Cardiac fibroblast (primary cell): Measurements from ENCODE around the gene ANK2.

ENCODE experiments used
- DNase-seq, 2 donors: peaks; one replicate each; pipeline versions ENCODE4 v3.0.0 to v3.0.0-alpha.2; 2010; ENCODE audit warnings: low read depth in 2 of 2
- H3K4me3 ChIP-seq, 2 donors: replicated peaks in 1 of 2; 1 replicate in 1 of 2; 2 replicates in 1 of 2; pipeline ENCODE4 v1.5.1; 2011; ENCODE audit warnings: low read depth in 2 of 2, low read length in 2 of 2, mild to moderate bottlenecking in 2 of 2, moderate library complexity in 1 of 2
- CTCF ChIP-seq: IDR thresholded peaks from one replicate; pipeline ENCODE4 v1.5.1; 2011; ENCODE audit warnings: low read depth, mild to moderate bottlenecking, low read length, inconsistent platforms

ANK2 gene

DNA sequence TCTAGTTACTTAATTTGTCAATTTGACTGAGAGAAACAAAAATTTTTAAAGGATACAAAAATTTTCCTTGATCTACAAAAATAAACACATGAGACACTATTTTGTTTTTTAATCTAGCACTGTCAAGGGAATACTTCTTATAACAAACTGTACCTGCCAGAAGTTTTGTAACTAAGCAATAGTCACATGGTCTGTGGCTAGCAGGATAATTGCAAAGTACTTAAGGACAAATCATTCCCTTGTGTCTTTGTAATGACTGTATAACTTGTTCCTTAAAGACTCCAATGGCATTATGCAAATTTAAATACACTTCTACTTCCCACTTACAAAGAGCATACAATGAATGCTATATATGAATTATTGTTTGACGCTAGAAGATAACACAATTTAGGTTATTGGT, 25.1 kb upstream of the ANK2 start:
- no peak for TF ChIP-seq CTCF
- no peak overlapping the region for H3K4me3 ChIP-seq
- DNase-seq = peak in 1 of 2 donors; percentile 12

- no peak for DNase-seq
- no peak for TF ChIP-seq CTCF
- no peak overlapping the region for H3K4me3 ChIP-seq
Measured at GRCh38 chr4:113025416-113025815, 24.0 kb upstream of the ANK2 start.

- DNase-seq = peak; percentile 6 to 52
- TF ChIP-seq CTCF = no peak
- H3K4me3 ChIP-seq = no peak overlapping the region
Measured at GRCh38 chr4:113026556-113026955, 22.9 kb upstream of the ANK2 start.

DNA sequence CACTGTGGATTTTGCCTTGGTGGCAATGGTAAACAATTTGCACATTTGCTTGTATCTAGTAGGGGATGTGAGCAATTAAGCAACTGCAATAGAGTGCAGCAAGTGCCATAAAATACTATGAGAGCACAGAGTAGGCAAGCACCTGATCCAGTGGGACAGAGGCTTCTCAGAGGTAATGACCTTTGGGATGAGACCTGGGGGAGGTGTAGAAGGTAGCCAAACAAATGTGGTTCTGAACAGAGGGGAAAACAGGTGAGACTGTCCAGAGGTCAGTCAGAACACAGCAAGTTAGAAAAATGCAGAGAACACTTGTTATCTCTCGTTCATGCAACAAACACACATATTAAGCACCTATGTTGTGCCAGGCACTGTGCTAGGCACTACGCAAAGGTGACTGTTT, 21.4 kb upstream of the ANK2 start:
- H3K4me3 ChIP-seq = no peak overlapping the region
- no peak for DNase-seq
- no peak for TF ChIP-seq CTCF

- H3K4me3 ChIP-seq = no peak overlapping the region
- TF ChIP-seq CTCF = no peak
- no peak for DNase-seq
Measured at GRCh38 chr4:113031212-113031611, 18.2 kb upstream of the ANK2 start.

GRCh38 chr4:113040793-113041192, 8.7 kb upstream of the ANK2 start:
- H3K4me3 ChIP-seq = no peak overlapping the region
- DNase-seq = no peak
- no peak for TF ChIP-seq CTCF

GRCh38 chr4:113042502-113042901, 7.0 kb upstream of the ANK2 start:
- TF ChIP-seq CTCF = no peak
- no peak for DNase-seq
- no peak overlapping the region for H3K4me3 ChIP-seq
